Activated CD4-positive, alpha-beta T cell treated with anti-CD3 and anti-CD28 coated beads for 24 hours (primary cell): Measurements from ENCODE around the gene PROM1.

Experiments used
- DNase-seq, 2 donors: peaks; one replicate each; pipeline ENCODE4 v3.0.0-alpha.2; 2020; ENCODE audit warnings: low read depth in 2 of 2

Gene PROM1

GRCh38 chr4:16026160-16026761 lies 57.6 kb downstream of the PROM1 start:
- DNase-seq = peak in 1 of 2 donors; percentile 36

- DNase-seq = no peak
Observed at GRCh38 chr4:16025268-16025667, 58.6 kb downstream of the PROM1 start.

- no peak for DNase-seq
Observed at GRCh38 chr4:16023776-16024408, 59.9 kb downstream of the PROM1 start.

- no peak for DNase-seq
Observed at GRCh38 chr4:16021804-16022560, 61.8 kb downstream of the PROM1 start.

- DNase-seq = no peak
Observed at GRCh38 chr4:16019649-16020048, 64.2 kb downstream of the PROM1 start.

GRCh38 chr4:16018841-16019240 lies 65.0 kb downstream of the PROM1 start:
- DNase-seq = no peak

GRCh38 chr4:16018061-16018676 lies 65.7 kb downstream of the PROM1 start:
- DNase-seq = no peak

- no peak for DNase-seq
Observed at GRCh38 chr4:16016536-16016935, 67.3 kb downstream of the PROM1 start.

- DNase-seq = no peak
Observed at GRCh38 chr4:16011173-16011572, 72.7 kb downstream of the PROM1 start.

GRCh38 chr4:16009153-16009552 lies 74.7 kb downstream of the PROM1 start:
- no peak for DNase-seq

- no peak for DNase-seq
Observed at GRCh38 chr4:16007471-16008095, 76.2 kb downstream of the PROM1 start.

GRCh38 chr4:16006771-16007446 lies 76.9 kb downstream of the PROM1 start:
- no peak for DNase-seq

GRCh38 chr4:16005676-16006075 lies 78.1 kb downstream of the PROM1 start:
- no peak for DNase-seq

GRCh38 chr4:16001484-16001858 lies 82.4 kb downstream of the PROM1 start:
- peak; percentile 7 to 29 for DNase-seq

GRCh38 chr4:16000708-16001483 lies 82.9 kb downstream of the PROM1 start:
- DNase-seq = no peak

- DNase-seq = no peak
Observed at GRCh38 chr4:15996773-15997172, 87.0 kb downstream of the PROM1 start.

GRCh38 chr4:15995826-15996225 lies 88.0 kb downstream of the PROM1 start:
- DNase-seq = no peak

- no peak for DNase-seq
Observed at GRCh38 chr4:15992167-15992485, 91.7 kb downstream of the PROM1 start.

- DNase-seq = no peak
Observed at GRCh38 chr4:15990570-15991285, 93.1 kb downstream of the PROM1 start.

- DNase-seq = no peak
Observed at GRCh38 chr4:15989424-15989823, 94.4 kb downstream of the PROM1 start.
